GM12878 (cell line): Measurements from ENCODE around the gene PPP1R2. TPM values are rescaled to one million over a fixed set of nuclear protein-coding genes. Genes with fewer than 3 reads are reported as not detected.

Source experiments
- ATAC-seq: fragments of 200-7000 bp; cut with Tn5 transposase; 3 replicates; pipeline ENCODE4 v1.9.1; 2020; ENCODE audit warnings: mild to moderate bottlenecking, moderate library complexity
- BruUV-seq: library from RNA; stranded (reverse); fragments of 400-500 nt; replicated peaks from 2 replicates; lab custom pipeline; 2021; lab: Mats Ljungman, UMichigan
- CTCF ChIA-PET: fragments of 300-600 bp; sonication (Branson Sonifier 250); formaldehyde crosslinking; extraction: SDS; loops from one replicate; lab custom pipeline; 2021; ENCODE audit warnings: inconsistent platforms; lab: Yijun Ruan, JAX
- POLR2A ChIA-PET: fragments of 350-600 bp; formaldehyde crosslinking; extraction: SDS; loops from one replicate; lab custom pipeline; 2021; ENCODE audit warnings: inconsistent platforms; lab: Charles Lee
- RAD21 ChIA-PET: fragments of 300-600 bp; sonication (Branson Sonifier 250); formaldehyde crosslinking; loops from one replicate; lab custom pipeline; 2023; ENCODE audit warnings: antibody characterized with exemption; ENCODE audit not compliant: unreplicated experiment; lab: Charles Lee
- SMC1A ChIA-PET: fragments of 300-600 bp; sonication (Branson Sonifier 250); formaldehyde crosslinking; loops from one replicate; lab custom pipeline; 2023; ENCODE audit not compliant: unreplicated experiment, uncharacterized antibody; lab: Charles Lee
- DNase-seq: peaks from one replicate; pipeline ENCODE4 v3.0.0-alpha.2; 2011; ENCODE audit warnings: low read depth, low spot score
- FAIRE-seq: peaks from 3 replicates; lab custom pipeline; 2011; peaks lifted over from hg19 to GRCh38; lab: Jason Lieb, UNC
- H2AFZ ChIP-seq: 2 replicates; pipeline ENCODE4 v1.6.0; 2011; ENCODE audit warnings: low read depth, low read length, control low read depth; ENCODE audit not compliant: control insufficient read depth
- H3K27ac ChIP-seq: 2 replicates; pipeline ENCODE4 v1.5.1; 2011; ENCODE audit warnings: control low read depth; ENCODE audit not compliant: control insufficient read depth, insufficient read depth
- H3K27me3 ChIP-seq, 2 experiments: replicated peaks in 1 of 2; 2 replicates each; pipeline versions ENCODE4 v1.6.0 to v1.6.1; 2011; ENCODE audit warnings: low read length in 1 of 2; ENCODE audit not compliant: control insufficient read depth in 2 of 2, insufficient read depth in 2 of 2
- H3K36me3 ChIP-seq, 2 experiments: 2 replicates each; pipeline ENCODE4 v1.5.1; 2011; ENCODE audit warnings: low read length in 1 of 2; ENCODE audit not compliant: control insufficient read depth in 2 of 2, insufficient read depth in 2 of 2
- H3K4me1 ChIP-seq: 2 replicates; pipeline ENCODE4 v1.6.1; 2011; ENCODE audit warnings: mild to moderate bottlenecking, low read length, moderate library complexity, mixed read lengths; ENCODE audit not compliant: control insufficient read depth, insufficient read depth
- H3K4me2 ChIP-seq: 2 replicates; pipeline ENCODE4 v1.6.0; 2011; ENCODE audit warnings: control low read depth; ENCODE audit not compliant: control insufficient read depth, insufficient read depth
- H3K4me3 ChIP-seq: fragments of 200-600 bp; sonication (generic); 2 replicates; pipeline ENCODE4 v1.5.1; 2016
- H3K79me2 ChIP-seq: 2 replicates; pipeline ENCODE4 v1.6.0; 2011; ENCODE audit warnings: low read length; ENCODE audit not compliant: control insufficient read depth, insufficient read depth
- H3K9ac ChIP-seq: 2 replicates; pipeline ENCODE4 v1.8.0; 2011; ENCODE audit warnings: low read length, control low read depth, mixed read lengths; ENCODE audit not compliant: control insufficient read depth, insufficient read depth
- H3K9me3 ChIP-seq: replicated peaks from 3 replicates; pipeline ENCODE4 v1.5.1; 2011; ENCODE audit warnings: mild to moderate bottlenecking, low read length; ENCODE audit not compliant: control insufficient read depth, insufficient read depth
- H4K20me1 ChIP-seq: 2 replicates; pipeline ENCODE4 v1.6.0; 2011; ENCODE audit not compliant: control insufficient read depth, insufficient read depth
- ATF7 ChIP-seq: fragments of 450-650 bp; IDR thresholded peaks from 2 replicates; pipeline ENCODE4 v1.6.1; 2016; ENCODE audit warnings: low read depth, mild to moderate bottlenecking
- CREB1 ChIP-seq: IDR thresholded peaks from 2 replicates; pipeline ENCODE4 v1.6.1; 2012; ENCODE audit warnings: low read depth, mild to moderate bottlenecking, inconsistent platforms
- CREM ChIP-seq: IDR thresholded peaks from 2 replicates; pipeline ENCODE4 v1.6.1; 2014; ENCODE audit warnings: antibody characterized with exemption, low read depth
- ETV6 ChIP-seq, 2 experiments: fragments of 450-650 bp in 1 of 2; IDR thresholded peaks in 1 of 2; conservative IDR thresholded peaks in 1 of 2; 2 replicates each; pipeline ENCODE4 v1.6.1; 2014; ENCODE audit warnings: antibody characterized with exemption in 1 of 2, borderline replicate concordance in 1 of 2, low read depth in 1 of 2, mild to moderate bottlenecking in 1 of 2, moderate library complexity in 1 of 2
- PML ChIP-seq: IDR thresholded peaks from 2 replicates; pipeline ENCODE4 v1.6.1; 2012; ENCODE audit warnings: low read length, inconsistent platforms
- POU2F2 ChIP-seq: IDR thresholded peaks from 3 replicates; pipeline ENCODE4 v1.6.1; 2011; ENCODE audit warnings: low read depth, mild to moderate bottlenecking, low read length, borderline replicate concordance
- RAD21 ChIP-seq: IDR thresholded peaks from 2 replicates; pipeline ENCODE4 v1.6.1; 2011; ENCODE audit warnings: mild to moderate bottlenecking, low read depth, low read length, moderate library complexity; ENCODE audit not compliant: insufficient read depth
- RAD51 ChIP-seq: fragments of 450-650 bp; IDR thresholded peaks from 2 replicates; pipeline ENCODE4 v1.6.1; 2016; ENCODE audit warnings: moderate library complexity, mild to moderate bottlenecking, inconsistent platforms
- SMC3 ChIP-seq: IDR thresholded peaks from 2 replicates; pipeline ENCODE4 v1.6.1; 2011; ENCODE audit warnings: low read length, improper control_type of control experiment, borderline replicate concordance
- WRNIP1 ChIP-seq: IDR thresholded peaks from 2 replicates; pipeline ENCODE4 v1.6.1; 2011; ENCODE audit warnings: low read depth, low read length, improper control_type of control experiment, borderline replicate concordance
- ZZZ3 ChIP-seq: IDR thresholded peaks from 2 replicates; pipeline ENCODE4 v1.6.1; 2011; ENCODE audit warnings: low read depth; ENCODE audit not compliant: control insufficient read depth, insufficient read length
- WGBS: methylation state at CpG from one replicate; pipeline ENCODE4 v1.1.6; 2016; ENCODE audit warnings: low lambda C conversion rate; ENCODE audit not compliant: insufficient replicate concordance, insufficient coverage; ENCODE audit errors: missing lambda C conversion rate; 5-methylcytosine and 5-hydroxymethylcytosine counted together
- in situ Hi-C: fragments of 300-500 bp; cut with MboI; formaldehyde crosslinking; loops from 9 replicates; pipeline ENCODE4 v1.14.3; 2018; ENCODE audit warnings: mixed read lengths
- intact Hi-C: fragments of 100-400 bp; cut with micrococcal nuclease; formaldehyde crosslinking; loops from one replicate; pipeline ENCODE4 v1.14.2; 2022; ENCODE audit not compliant: unreplicated experiment
- polyA plus RNA-seq, 11 experiments: library from polyadenylated mRNA; depleted of rRNA in 4 of 11; unstranded in 6 of 11; stranded (reverse) in 5 of 11; fragments of >200 nt; fragmentation: Nextera tagmentation in 4 of 11; fragmentation: Illumina TruSeq in 1 of 11; extraction: Ambion mirVana in 4 of 11; extraction: Trizol in 1 of 11; gene quantifications; 1 replicate in 1 of 11; 2 replicates in 10 of 11; pipeline versions ENCODE4 v1.2.1 to v1.2.3, GENCODE V29; 2011 to 2016; ENCODE audit warnings: inconsistent platforms in 2 of 11, missing spikeins in 2 of 11, low read depth in 1 of 11
- total RNA-seq, 4 experiments: library from RNA; depleted of rRNA in 3 of 4; stranded (reverse); fragments of >200 nt in 3 of 4; fragmentation: Illumina TruSeq in 1 of 4; extraction: Trizol in 1 of 4; gene quantifications; 2 replicates each; pipeline versions ENCODE4 v1.2.1 to v1.2.3, GENCODE V29; 2013 to 2021
- TF ChIP-seq, protein P1 (sequence below): fragments of 450-650 bp; IDR thresholded peaks from 2 replicates; pipeline ENCODE4 v1.6.1; 2014; ENCODE audit warnings: mild to moderate bottlenecking
- TF ChIP-seq, protein P2 (sequence below): IDR thresholded peaks from 2 replicates; pipeline ENCODE4 v1.6.1; 2012; ENCODE audit warnings: low read length, inconsistent platforms

The PPP1R2 gene
- total and polyA plus RNA-seq, 10 of the 15 experiments (the other 5 are each of a cell fraction or from before 2014, with no cell fraction given), result 10.5 to 116 (median 46.9) TPM

DNA sequence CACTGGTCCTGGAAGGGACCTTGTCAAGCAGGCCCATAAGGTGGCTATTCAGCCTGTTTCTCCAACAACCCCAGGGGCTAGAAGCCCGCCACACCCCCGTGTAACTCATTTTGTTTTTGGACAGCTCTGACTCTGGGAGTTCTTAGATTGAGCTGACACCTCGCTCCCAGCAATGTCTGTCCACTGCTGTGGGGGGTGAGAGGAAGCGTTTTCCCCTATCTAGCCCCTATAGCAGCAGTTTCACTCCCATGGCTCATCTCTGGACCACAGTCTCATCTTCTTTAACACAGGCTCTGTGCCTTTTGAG is 1.1 kb upstream of the PPP1R2 start:
- ChIA-PET SMC1A (interaction anchor here (1.1 to 1.3 kb wide), 2 partner anchors 11 to 14 kb away, joined by 3 to 6 read pairs; no protein-coding TSS in a partner anchor), POLR2A (interaction anchor here (0.6 kb wide), 1 partner anchor 270 kb away, joined by 3 read pairs; no protein-coding TSS in a partner anchor), RAD21 (no interaction called here), CTCF (no interaction called here)
- no peak overlapping the region; the same call in 1 of the 2 replicates for H3K9ac ChIP-seq
- intact Hi-C loops, result loop anchor here (5.0 kb wide), 1 partner anchor 358 kb away; no protein-coding TSS in a partner anchor
- no TSS peak for BruUV-seq
- H3K36me3 ChIP-seq, result no peaks in the 10 kb centered on the region
- H4K20me1 ChIP-seq, result no peaks in the 10 kb centered on the region
- no peak overlapping the region for H3K4me3 ChIP-seq
- FAIRE-seq (no peak), ATAC-seq (no peak), DNase-seq (no peak)
- H3K4me2 ChIP-seq, result peak overlapping the region; percentile 95; the same call in 1 of the 2 replicates
- 66% methylated on average over 4 of the region's 4 CpGs for WGBS
- H3K4me1 ChIP-seq, result peaks cover 14% of the 10 kb centered on the region
- no peak for TF ChIP-seq RAD51
- H3K27me3 ChIP-seq, result no peaks in the 10 kb centered on the region
- H3K79me2 ChIP-seq, result peaks cover 40% of the 10 kb centered on the region
- H2AFZ ChIP-seq, result no peak overlapping the region
- no peaks in the 10 kb centered on the region for H3K9me3 ChIP-seq
- in situ Hi-C loops, result loop anchor here (25.0 kb wide), 1 partner anchor 407 kb away; no protein-coding TSS in a partner anchor
- H3K27ac ChIP-seq, result no peak overlapping the region

- Histone ChIP-seq H3K9ac (peak overlapping the region; percentile 68), H2AFZ (peak overlapping the region; percentile 7), H3K27ac (no peak overlapping the region), H3K79me2 (peaks cover 45% of the 10 kb centered on the region), H3K27me3 (no peaks in the 10 kb centered on the region), H3K9me3 (no peaks in the 10 kb centered on the region), H3K4me3 (peak overlapping the region; percentile 77)
- in situ Hi-C loops (loop anchor here (25.0 kb wide), 1 partner anchor 406 kb away; no protein-coding TSS in a partner anchor), intact Hi-C loops (loop anchor here (5.0 kb wide), 1 partner anchor 359 kb away; no protein-coding TSS in a partner anchor)
- BruUV-seq, result no TSS peak
- CTCF ChIA-PET, result interaction anchor here (0.8 to 2.5 kb wide), 2 partner anchors 12 to 272 kb away, joined by 5 to 13 read pairs; partner anchors contain the start of gene XXYLT1
- no peak for FAIRE-seq
- 20% methylated on average over 32 of the region's 38 CpGs for WGBS
- TF ChIP-seq, protein P1, sequence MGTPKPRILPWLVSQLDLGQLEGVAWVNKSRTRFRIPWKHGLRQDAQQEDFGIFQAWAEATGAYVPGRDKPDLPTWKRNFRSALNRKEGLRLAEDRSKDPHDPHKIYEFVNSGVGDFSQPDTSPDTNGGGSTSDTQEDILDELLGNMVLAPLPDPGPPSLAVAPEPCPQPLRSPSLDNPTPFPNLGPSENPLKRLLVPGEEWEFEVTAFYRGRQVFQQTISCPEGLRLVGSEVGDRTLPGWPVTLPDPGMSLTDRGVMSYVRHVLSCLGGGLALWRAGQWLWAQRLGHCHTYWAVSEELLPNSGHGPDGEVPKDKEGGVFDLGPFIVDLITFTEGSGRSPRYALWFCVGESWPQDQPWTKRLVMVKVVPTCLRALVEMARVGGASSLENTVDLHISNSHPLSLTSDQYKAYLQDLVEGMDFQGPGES, result no peak
- TF ChIP-seq, protein P2, sequence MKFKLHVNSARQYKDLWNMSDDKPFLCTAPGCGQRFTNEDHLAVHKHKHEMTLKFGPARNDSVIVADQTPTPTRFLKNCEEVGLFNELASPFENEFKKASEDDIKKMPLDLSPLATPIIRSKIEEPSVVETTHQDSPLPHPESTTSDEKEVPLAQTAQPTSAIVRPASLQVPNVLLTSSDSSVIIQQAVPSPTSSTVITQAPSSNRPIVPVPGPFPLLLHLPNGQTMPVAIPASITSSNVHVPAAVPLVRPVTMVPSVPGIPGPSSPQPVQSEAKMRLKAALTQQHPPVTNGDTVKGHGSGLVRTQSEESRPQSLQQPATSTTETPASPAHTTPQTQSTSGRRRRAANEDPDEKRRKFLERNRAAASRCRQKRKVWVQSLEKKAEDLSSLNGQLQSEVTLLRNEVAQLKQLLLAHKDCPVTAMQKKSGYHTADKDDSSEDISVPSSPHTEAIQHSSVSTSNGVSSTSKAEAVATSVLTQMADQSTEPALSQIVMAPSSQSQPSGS, result no peak
- TF ChIP-seq ETV6 (conservative IDR thresholded peaks at IDR 0.05 in 1 of 2, IDR thresholded peaks at IDR 0.05 in 1 of 2; ENCODE audit: borderline replicate concordance in 1 of 2, low read depth in 1 of 2), result no peak
- no peak; the same call in none of the 2 replicates for TF ChIP-seq CREM
- TF ChIP-seq PML, result no peak
- no peak for TF ChIP-seq POU2F2
- TF ChIP-seq CREB1, result 0 out of 2 replicates have a peak, but pooled peaks have one; percentile 2
- no peak for TF ChIP-seq WRNIP1
- no peak for TF ChIP-seq RAD21
- peak; percentile 96 for TF ChIP-seq ATF7
- no peak for TF ChIP-seq SMC3
- no peak for TF ChIP-seq ZZZ3
- TF ChIP-seq, all 136 proteins: peak for 2
- DNase-seq (no peak), ATAC-seq (no peak)
- Histone ChIP-seq H4K20me1 (no peaks in the 10 kb centered on the region), H3K4me2 (peak overlapping the region; percentile 95), H3K4me1 (peaks cover 14% of the 10 kb centered on the region), H3K36me3 (no peaks in the 10 kb centered on the region)
- SMC1A ChIA-PET, result interaction anchor here (1.1 to 3.0 kb wide), 3 partner anchors 11 to 273 kb away, joined by 3 to 18 read pairs (median 6); partner anchors contain the start of gene XXYLT1
- POLR2A ChIA-PET, result interaction anchor here (0.6 to 1.7 kb wide), 4 partner anchors 270 to 556 kb away, joined by 3 to 12 read pairs (median 4); partner anchors contain the start of gene XXYLT1
- RAD21 ChIA-PET, result interaction anchor here (0.7 to 6.8 kb wide), 3 partner anchors 13 to 273 kb away, joined by 3 to 60 read pairs (median 12); partner anchors contain the start of gene XXYLT1
Measured at GRCh38 chr3:195543500-195544229, 540 bp upstream of the PPP1R2 start.
